GM12801 (cell line): Measurements from ENCODE around the gene SETD2.

Source experiments
- CTCF ChIP-seq: IDR thresholded peaks from one replicate; pipeline ENCODE4 v1.5.1; 2011; ENCODE audit warnings: control low read depth; ENCODE audit not compliant: insufficient read length; ENCODE audit errors: extremely low read depth

Gene SETD2

GRCh38 chr3:47193871-47194859 is 30.3 kb upstream of the SETD2 start:
- TF ChIP-seq CTCF, result no peak

- no peak for TF ChIP-seq CTCF
These were observed 22.4 kb upstream of the SETD2 start for GRCh38 chr3:47186285-47186684.

GRCh38 chr3:47176582-47176981 is 12.7 kb upstream of the SETD2 start:
- no peak for TF ChIP-seq CTCF

GRCh38 chr3:47163169-47164006 is 525 bp downstream of the SETD2 start:
- no peak for TF ChIP-seq CTCF

- no peak for TF ChIP-seq CTCF
These were observed 1.2 kb downstream of the SETD2 start for GRCh38 chr3:47162697-47163168.

GRCh38 chr3:47161983-47162696 is 1.8 kb downstream of the SETD2 start:
- TF ChIP-seq CTCF, result no peak
